Gastrocnemius medialis (tissue), 4 donors: ENCODE measurements around the gene ACTBL2. TPM values are rescaled to one million over a fixed set of nuclear protein-coding genes. Genes with fewer than 3 reads are reported as not detected.

Experiments
- ATAC-seq, 2 donors: fragments of 150-250 bp; one replicate each; pipeline ENCODE4 v1.9.1; 2016
- DNase-seq, 2 donors: peaks; one replicate each; pipeline ENCODE4 v3.0.0-alpha.2; 2019
- H3K27ac ChIP-seq, 4 donors: fragments of 200-600 bp; sonication (generic); 1 replicate in 1 of 4; 2 replicates in 3 of 4; pipeline ENCODE4 v1.5.1; 2016 to 2018; ENCODE audit warnings: mild to moderate bottlenecking in 2 of 4, moderate library complexity in 1 of 4
- H3K27me3 ChIP-seq, 3 donors: fragments of 200-600 bp; sonication (generic) in 2 of 3; 1 replicate in 1 of 3; 2 replicates in 2 of 3; pipeline versions ENCODE4 v1.5.1 to v1.6.0; 2016 to 2019; ENCODE audit warnings: mild to moderate bottlenecking in 1 of 3, moderate library complexity in 1 of 3
- H3K36me3 ChIP-seq, 2 donors: fragments of 200-600 bp; sonication (generic) in 1 of 2; one replicate each; pipeline ENCODE4 v1.5.1; 2017 to 2018
- H3K4me1 ChIP-seq, 2 donors: fragments of 200-600 bp; sonication (generic) in 1 of 2; one replicate each; pipeline ENCODE4 v1.5.1; 2016 to 2017; ENCODE audit warnings: mild to moderate bottlenecking in 2 of 2
- H3K4me3 ChIP-seq, 4 donors: fragments of 200-600 bp; sonication (generic) in 3 of 4; 1 replicate in 1 of 4; 2 replicates in 3 of 4; pipeline ENCODE4 v1.5.1; 2016 to 2019; ENCODE audit warnings: mild to moderate bottlenecking in 2 of 4
- H3K9me3 ChIP-seq, 3 donors: fragments of 200-600 bp; sonication (generic) in 2 of 3; 1 replicate in 1 of 3; 2 replicates in 2 of 3; pipeline ENCODE4 v1.5.1; 2016 to 2019
- CTCF ChIP-seq, 5 experiments: fragments of 450-650 bp in 3 of 5; fragments of 200-600 bp in 2 of 5; sonication (generic) in 2 of 5; IDR thresholded peaks in 4 of 5; conservative IDR thresholded peaks in 1 of 5; 1 replicate in 4 of 5; 2 replicates in 1 of 5; pipeline ENCODE4 v1.5.1; 2016 to 2019; ENCODE audit warnings: antibody characterized with exemption in 5 of 5, mild to moderate bottlenecking in 3 of 5, moderate library complexity in 3 of 5
- POLR2A ChIP-seq, 2 donors: fragments of 450-650 bp; IDR thresholded peaks; one replicate each; pipeline ENCODE4 v1.6.1; 2017; ENCODE audit warnings: antibody characterized with exemption in 2 of 2, mild to moderate bottlenecking in 2 of 2, moderate library complexity in 2 of 2
- in situ Hi-C, 4 donors: fragments of 200-750 bp; cut with MboI; loops; one replicate each; pipeline versions ENCODE4 v1.15.0 to v1.8.0; 2017; ENCODE audit warnings: low sequenced_read_pairs in 4 of 4
- intact Hi-C: fragments of 100-400 bp; cut with DNase I; formaldehyde crosslinking; loops from one replicate; pipeline ENCODE4 v1.15.1; 2023; ENCODE audit warnings: low total_unique reads
- total RNA-seq, 4 donors: library from RNA; depleted of rRNA; stranded (reverse); fragments of >200 nt; gene quantifications; one replicate each; pipeline versions ENCODE4 v1.1.0 to v1.2.3, GENCODE V29; 2016

ACTBL2 gene
- total RNA-seq: not detected

GRCh38 chr5:57482671-57483106, at the start of gene ACTBL2:
ACTBL2 (minus strand) TSS chr5:57482811; CDS start chr5:57482707, 104 bp downstream.
- Histone ChIP-seq H3K27ac (no peak within 1 kb of the TSS), H3K4me1 (peaks cover 0 to 5% of the 10 kb centered on the region in 2 donors), H3K27me3 (no peaks in the 10 kb centered on the region), H3K36me3 (no peaks in the 10 kb centered on the region), H3K4me3 (no peak within 1 kb of the TSS), H3K9me3 (no peaks in the 10 kb centered on the region)
- in situ Hi-C loops: no loop called here
- no peak for DNase-seq
- no peak for TF ChIP-seq CTCF (IDR thresholded peaks at IDR 0.05 in 4 of 5, conservative IDR thresholded peaks at IDR 0.05 in 1 of 5)
- no peak for TF ChIP-seq POLR2A (IDR thresholded peaks at IDR 0.05)
- ATAC-seq: no peak
- intact Hi-C loops: no loop called here

DNA sequence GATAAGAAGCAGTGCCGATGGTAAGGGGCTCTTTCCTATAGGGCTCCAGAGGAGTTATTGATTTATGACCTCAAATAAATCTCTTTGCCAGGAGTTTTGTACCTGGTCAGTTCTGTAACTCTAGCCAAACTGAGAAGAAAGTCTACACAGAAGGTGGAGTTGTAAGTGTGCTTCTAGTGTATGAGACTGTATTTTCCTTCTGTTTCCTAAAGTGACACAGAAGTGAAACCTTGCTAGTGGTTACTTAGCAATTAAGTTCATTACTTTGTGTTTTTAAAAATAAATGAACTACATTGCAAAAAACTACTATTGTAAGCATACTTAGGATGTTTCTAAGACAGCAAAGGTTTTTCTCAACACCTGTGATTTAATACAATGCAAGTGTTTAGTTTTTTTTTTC, 48.7 kb upstream of the ACTBL2 start:
- intact Hi-C loops (no loop called here), in situ Hi-C loops (no loop called here)
- no peak overlapping the region for H3K27ac ChIP-seq
- DNase-seq (no peak), ATAC-seq (no peak)
- H3K27me3 ChIP-seq: no peaks in the 10 kb centered on the region
- TF ChIP-seq CTCF (IDR thresholded peaks at IDR 0.05 in 4 of 5, conservative IDR thresholded peaks at IDR 0.05 in 1 of 5) (no peak), POLR2A (IDR thresholded peaks at IDR 0.05) (no peak)
- no peaks in the 10 kb centered on the region for H3K4me1 ChIP-seq
- H3K4me3 ChIP-seq: no peak overlapping the region
- no peaks in the 10 kb centered on the region for H3K9me3 ChIP-seq
- H3K36me3 ChIP-seq: no peaks in the 10 kb centered on the region

DNA sequence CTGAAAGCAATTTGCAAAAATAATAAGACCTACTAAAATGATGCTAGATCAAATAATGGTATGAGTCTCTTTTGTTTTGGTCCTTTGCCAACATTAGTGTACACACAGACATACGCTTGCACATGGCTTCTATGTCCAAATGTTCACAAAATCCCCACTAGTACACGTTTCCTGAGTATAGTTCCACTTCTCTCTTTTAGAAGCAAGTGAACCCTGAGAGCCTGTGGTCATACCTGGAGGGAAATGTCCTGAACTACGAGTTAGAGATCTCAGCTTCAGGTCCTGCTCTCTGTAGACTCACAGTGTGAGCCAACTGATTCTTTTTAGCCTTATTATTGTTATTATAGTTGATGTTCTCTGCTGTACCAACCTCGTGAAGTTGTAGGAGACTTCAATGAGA, 47.3 kb upstream of the ACTBL2 start:
- intact Hi-C loops: no loop called here
- in situ Hi-C loops: no loop called here
- Histone ChIP-seq H3K4me3 (no peak overlapping the region), H3K27me3 (no peaks in the 10 kb centered on the region), H3K9me3 (no peaks in the 10 kb centered on the region), H3K4me1 (no peaks in the 10 kb centered on the region), H3K27ac (no peak overlapping the region), H3K36me3 (no peaks in the 10 kb centered on the region)
- DNase-seq: no peak
- TF ChIP-seq CTCF (IDR thresholded peaks at IDR 0.05 in 4 of 5, conservative IDR thresholded peaks at IDR 0.05 in 1 of 5): no peak
- no peak for TF ChIP-seq POLR2A (IDR thresholded peaks at IDR 0.05)
- no peak for ATAC-seq

GRCh38 chr5:57527870-57528269, 45.3 kb upstream of the ACTBL2 start:
- H3K4me3 ChIP-seq: no peak overlapping the region
- H3K9me3 ChIP-seq: no peaks in the 10 kb centered on the region
- H3K4me1 ChIP-seq: no peaks in the 10 kb centered on the region
- in situ Hi-C loops: no loop called here
- no peak for DNase-seq
- no peak for ATAC-seq
- H3K27ac ChIP-seq: no peak overlapping the region
- TF ChIP-seq POLR2A (IDR thresholded peaks at IDR 0.05): no peak
- TF ChIP-seq CTCF (IDR thresholded peaks at IDR 0.05 in 4 of 5, conservative IDR thresholded peaks at IDR 0.05 in 1 of 5): no peak
- no peaks in the 10 kb centered on the region for H3K36me3 ChIP-seq
- intact Hi-C loops: no loop called here
- no peaks in the 10 kb centered on the region for H3K27me3 ChIP-seq
